ENCODE measurements around the gene PVR. TPM values are rescaled to one million over a fixed set of nuclear protein-coding genes. Genes with fewer than 3 reads are reported as not detected.
"Not testable (repeated sequence)": the region's sequence is repeated elsewhere in the genome, so short reads cannot be mapped to it uniquely, and the experiment has no call there.

Gene PVR
- total RNA-seq, 2 experiments from 2014 or later: not detected

GRCh38 chr19:44623626-44624025 lies 20.1 kb upstream of the PVR start:
- no peaks in the 10 kb centered on the region for H3K79me2 ChIP-seq (ENCODE audit: insufficient read depth, low read depth, low read length)
- ChIA-PET CTCF (ENCODE audit: unreplicated experiment) (no interaction called here), POLR2A (no interaction called here)
- no peaks in the 10 kb centered on the region for H4K20me1 ChIP-seq (ENCODE audit: insufficient read depth, low read length)
- H3K9me3 ChIP-seq (ENCODE audit: low read length): no peaks in the 10 kb centered on the region
- no peak for DNase-seq (ENCODE audit: low spot score)
- no peaks in the 10 kb centered on the region for H3K9me2 ChIP-seq (ENCODE audit: insufficient read depth, low read length)
- H2AFZ ChIP-seq (ENCODE audit: low read length): no peak overlapping the region
- intact Hi-C loops (cut with micrococcal nuclease; ENCODE audit: unreplicated experiment): no loop called here
- H3K4me3 ChIP-seq (ENCODE audit: low read depth, low read length, poor library complexity, severe bottlenecking): no peak overlapping the region
- no peak overlapping the region for H3K4me2 ChIP-seq (ENCODE audit: low read length)
- no peak overlapping the region for H3K27ac ChIP-seq (ENCODE audit: low read depth, low read length, poor library complexity, severe bottlenecking)
- no TSS peak for BruUV-seq (replicated peaks)
- TF ChIP-seq EZH2phosphoT487 (IDR thresholded peaks at IDR 0.05; ENCODE audit: borderline replicate concordance, low read depth, low read length): no peak
- no peaks in the 10 kb centered on the region for H3K36me3 ChIP-seq (ENCODE audit: insufficient read depth, low read length)
- no peaks in the 10 kb centered on the region for H3K4me1 ChIP-seq (ENCODE audit: insufficient read depth, low read length, poor library complexity, severe bottlenecking)

- no peaks in the 10 kb centered on the region for H3K36me3 ChIP-seq (ENCODE audit: insufficient read depth, low read length)
- TF ChIP-seq CTCF (conservative IDR thresholded peaks at IDR 0.05; ENCODE audit: low read length) (no peak), EZH2phosphoT487 (IDR thresholded peaks at IDR 0.05; ENCODE audit: borderline replicate concordance, low read depth, low read length) (no peak)
- no peak overlapping the region for H2AFZ ChIP-seq (ENCODE audit: low read length)
- H3K27ac ChIP-seq (ENCODE audit: low read depth, low read length, poor library complexity, severe bottlenecking): no peak overlapping the region
- no peak for DNase-seq (ENCODE audit: low spot score)
- intact Hi-C loops (cut with micrococcal nuclease; ENCODE audit: unreplicated experiment): no loop called here
- no peaks in the 10 kb centered on the region for H3K9me2 ChIP-seq (ENCODE audit: insufficient read depth, low read length)
- H3K4me3 ChIP-seq (ENCODE audit: low read depth, low read length, poor library complexity, severe bottlenecking): no peak overlapping the region
- no TSS peak for BruUV-seq (replicated peaks)
- no peaks in the 10 kb centered on the region for H4K20me1 ChIP-seq (ENCODE audit: insufficient read depth, low read length)
- no peak overlapping the region for H3K4me2 ChIP-seq (ENCODE audit: low read length)
- POLR2A ChIA-PET: no interaction called here
- no peaks in the 10 kb centered on the region for H3K9me3 ChIP-seq (ENCODE audit: low read length)
- H3K4me1 ChIP-seq (ENCODE audit: insufficient read depth, low read length, poor library complexity, severe bottlenecking): no peaks in the 10 kb centered on the region
- H3K79me2 ChIP-seq (ENCODE audit: insufficient read depth, low read depth, low read length): no peaks in the 10 kb centered on the region
- CTCF ChIA-PET (ENCODE audit: unreplicated experiment): no interaction called here
Observed at GRCh38 chr19:44624840-44625354, 18.8 kb upstream of the PVR start.

GRCh38 chr19:44625637-44626036 lies 18.1 kb upstream of the PVR start:
- H3K4me1 ChIP-seq (ENCODE audit: insufficient read depth, low read length, poor library complexity, severe bottlenecking); H3K9me3 ChIP-seq (ENCODE audit: low read length); H3K79me2 ChIP-seq (ENCODE audit: insufficient read depth, low read depth, low read length); H2AFZ ChIP-seq (ENCODE audit: low read length); H3K4me3 ChIP-seq (ENCODE audit: low read depth, low read length, poor library complexity, severe bottlenecking); H3K4me2 ChIP-seq (ENCODE audit: low read length); BruUV-seq (replicated peaks); H3K27ac ChIP-seq (ENCODE audit: low read depth, low read length, poor library complexity, severe bottlenecking); H3K36me3 ChIP-seq (ENCODE audit: insufficient read depth, low read length); DNase-seq (ENCODE audit: low spot score); H3K9me2 ChIP-seq (ENCODE audit: insufficient read depth, low read length); POLR2A ChIA-PET; H4K20me1 ChIP-seq (ENCODE audit: insufficient read depth, low read length); CTCF ChIA-PET (ENCODE audit: unreplicated experiment); intact Hi-C loops (cut with micrococcal nuclease; ENCODE audit: unreplicated experiment): not testable (repeated sequence)

- CTCF ChIA-PET (ENCODE audit: unreplicated experiment): no interaction called here
Observed at GRCh38 chr19:44626048-44626624, 17.6 kb upstream of the PVR start.

More at GRCh38 chr19:44626048-44626624, 17.6 kb upstream of the PVR start:
- POLR2A ChIA-PET: no interaction called here
- no peak for DNase-seq (ENCODE audit: low spot score)
- H3K9me2 ChIP-seq (ENCODE audit: insufficient read depth, low read length): no peaks in the 10 kb centered on the region
- no peaks in the 10 kb centered on the region for H4K20me1 ChIP-seq (ENCODE audit: insufficient read depth, low read length)
- no peaks in the 10 kb centered on the region for H3K79me2 ChIP-seq (ENCODE audit: insufficient read depth, low read depth, low read length)
- BruUV-seq (replicated peaks): no TSS peak
- H3K27ac ChIP-seq (ENCODE audit: low read depth, low read length, poor library complexity, severe bottlenecking): no peak overlapping the region
- no peaks in the 10 kb centered on the region for H3K9me3 ChIP-seq (ENCODE audit: low read length)
- H3K4me2 ChIP-seq (ENCODE audit: low read length): no peak overlapping the region
- H2AFZ ChIP-seq (ENCODE audit: low read length): no peak overlapping the region
- intact Hi-C loops (cut with micrococcal nuclease; ENCODE audit: unreplicated experiment): no loop called here
- no peaks in the 10 kb centered on the region for H3K4me1 ChIP-seq (ENCODE audit: insufficient read depth, low read length, poor library complexity, severe bottlenecking)
- TF ChIP-seq EZH2phosphoT487 (IDR thresholded peaks at IDR 0.05; ENCODE audit: borderline replicate concordance, low read depth, low read length) (no peak), CTCF (conservative IDR thresholded peaks at IDR 0.05; ENCODE audit: low read length) (no peak)
- no peaks in the 10 kb centered on the region for H3K36me3 ChIP-seq (ENCODE audit: insufficient read depth, low read length)
- H3K4me3 ChIP-seq (ENCODE audit: low read depth, low read length, poor library complexity, severe bottlenecking): no peak overlapping the region
